Coronary artery (tissue), 2 donors: ENCODE results near the gene HIC2.
"Not testable (repeated sequence)": the region's sequence is repeated elsewhere in the genome, so short reads cannot be mapped to it uniquely, and the experiment has no call there.

Experiments
- DNase-seq: peaks from one replicate; pipeline ENCODE4 v3.0.0-alpha.2; 2017; ENCODE audit warnings: low spot score
- H3K27ac ChIP-seq, 2 donors: fragments of 200-600 bp; sonication (generic); one replicate each; pipeline ENCODE4 v1.5.1; 2016 to 2019
- H3K4me3 ChIP-seq: fragments of 200-600 bp; sonication (generic); 2 replicates; pipeline ENCODE4 v1.5.1; 2016; ENCODE audit warnings: mild to moderate bottlenecking, moderate library complexity
- TF ChIP-seq, protein P1 (sequence below): fragments of 200-600 bp; sonication (generic); IDR thresholded peaks from one replicate; pipeline ENCODE4 v1.5.1; 2019; ENCODE audit warnings: antibody characterized with exemption

Gene HIC2

GRCh38 chr22:21448627-21449416, 31.7 kb downstream of the HIC2 start:
- no peak overlapping the region for H3K4me3 ChIP-seq
- DNase-seq = no peak
- TF ChIP-seq, protein P1, sequence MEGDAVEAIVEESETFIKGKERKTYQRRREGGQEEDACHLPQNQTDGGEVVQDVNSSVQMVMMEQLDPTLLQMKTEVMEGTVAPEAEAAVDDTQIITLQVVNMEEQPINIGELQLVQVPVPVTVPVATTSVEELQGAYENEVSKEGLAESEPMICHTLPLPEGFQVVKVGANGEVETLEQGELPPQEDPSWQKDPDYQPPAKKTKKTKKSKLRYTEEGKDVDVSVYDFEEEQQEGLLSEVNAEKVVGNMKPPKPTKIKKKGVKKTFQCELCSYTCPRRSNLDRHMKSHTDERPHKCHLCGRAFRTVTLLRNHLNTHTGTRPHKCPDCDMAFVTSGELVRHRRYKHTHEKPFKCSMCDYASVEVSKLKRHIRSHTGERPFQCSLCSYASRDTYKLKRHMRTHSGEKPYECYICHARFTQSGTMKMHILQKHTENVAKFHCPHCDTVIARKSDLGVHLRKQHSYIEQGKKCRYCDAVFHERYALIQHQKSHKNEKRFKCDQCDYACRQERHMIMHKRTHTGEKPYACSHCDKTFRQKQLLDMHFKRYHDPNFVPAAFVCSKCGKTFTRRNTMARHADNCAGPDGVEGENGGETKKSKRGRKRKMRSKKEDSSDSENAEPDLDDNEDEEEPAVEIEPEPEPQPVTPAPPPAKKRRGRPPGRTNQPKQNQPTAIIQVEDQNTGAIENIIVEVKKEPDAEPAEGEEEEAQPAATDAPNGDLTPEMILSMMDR = no peak
- H3K27ac ChIP-seq = no peak overlapping the region

GRCh38 chr22:21449531-21450319, 32.6 kb downstream of the HIC2 start:
- TF ChIP-seq, protein P1 = no peak
- H3K27ac ChIP-seq = no peak overlapping the region
- DNase-seq = peak; percentile 64
- no peak overlapping the region for H3K4me3 ChIP-seq

- TF ChIP-seq, protein P1 = no peak
- DNase-seq = no peak
Observed at GRCh38 chr22:21450320-21450831, 33.2 kb downstream of the HIC2 start.

GRCh38 chr22:21450858-21451353, 33.7 kb downstream of the HIC2 start:
- TF ChIP-seq, protein P1 = no peak
- DNase-seq = no peak
- no peak overlapping the region for H3K27ac ChIP-seq
- H3K4me3 ChIP-seq = no peak overlapping the region

More at GRCh38 chr22:21450320-21450831, 33.2 kb downstream of the HIC2 start:
- H3K27ac ChIP-seq = no peak overlapping the region
- H3K4me3 ChIP-seq = no peak overlapping the region

DNA sequence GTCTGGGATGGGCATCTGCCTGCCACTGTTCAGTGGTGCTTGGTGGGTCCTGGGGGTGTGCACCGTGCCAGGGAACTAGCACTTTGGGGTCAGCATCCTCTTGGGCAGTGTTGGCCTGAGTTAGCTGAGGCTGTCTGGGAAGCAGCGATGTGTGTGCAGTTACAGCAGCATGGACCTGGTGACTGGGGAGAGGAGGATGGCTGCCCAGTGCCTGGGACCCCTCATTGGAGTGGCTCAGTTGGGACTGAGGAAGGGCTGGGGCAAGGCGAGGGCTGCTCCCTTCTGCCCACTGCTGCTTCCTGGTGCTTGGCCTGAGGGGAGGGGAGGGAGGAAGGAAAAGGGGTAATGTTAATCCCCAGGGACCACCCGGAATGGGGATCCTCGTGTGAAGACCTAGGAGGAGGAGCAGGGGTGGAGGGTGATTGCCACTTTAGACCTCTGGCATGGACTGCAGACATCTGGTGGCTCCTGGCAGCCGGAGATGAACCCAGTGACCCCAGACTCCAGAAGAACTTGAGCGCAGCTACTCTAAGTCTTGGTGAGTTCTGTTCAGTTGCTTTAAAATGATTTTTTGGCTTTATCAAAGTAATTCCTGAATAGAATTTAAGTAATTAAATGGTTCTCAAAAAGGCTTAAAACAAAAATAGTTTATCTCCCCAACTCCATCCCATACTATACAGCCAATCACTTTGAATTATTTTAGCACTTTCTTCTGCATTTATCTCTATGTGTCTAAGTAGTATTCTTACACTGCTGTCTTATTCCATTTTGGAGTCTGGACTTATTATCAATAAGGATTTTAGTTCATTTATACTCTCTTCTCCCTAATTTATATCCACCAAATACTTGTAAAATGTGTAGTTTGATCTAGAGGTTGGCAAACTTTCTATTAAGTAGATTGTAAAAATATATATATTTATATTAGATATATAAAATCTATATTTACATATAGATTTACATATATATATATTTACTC, 34.7 kb downstream of the HIC2 start:
- H3K27ac ChIP-seq = no peak overlapping the region
- TF ChIP-seq, protein P1 = no peak
- H3K4me3 ChIP-seq = no peak overlapping the region
- DNase-seq = no peak

DNA sequence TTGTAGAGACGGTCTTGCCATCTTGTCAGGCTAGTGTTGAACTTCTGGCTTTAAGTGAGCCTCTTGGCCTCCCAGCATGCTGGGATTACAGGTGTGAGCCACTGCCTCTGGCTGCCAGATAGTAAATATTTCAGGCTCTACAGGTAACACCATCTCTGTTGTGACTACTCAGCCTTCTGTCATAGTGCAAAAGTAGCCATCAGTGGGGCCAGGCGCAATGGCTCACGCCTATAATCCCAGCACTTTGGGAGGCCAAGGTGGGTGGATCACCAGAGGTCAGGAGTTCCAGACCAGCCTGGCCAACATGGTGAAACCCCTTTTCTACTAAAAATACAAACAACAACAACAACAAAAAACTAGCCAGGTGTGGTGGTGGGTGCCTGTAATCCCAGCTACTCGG, 35.5 kb downstream of the HIC2 start:
- not testable (repeated sequence) for H3K4me3 ChIP-seq, H3K27ac ChIP-seq, DNase-seq

- H3K27ac ChIP-seq, DNase-seq, H3K4me3 ChIP-seq: not testable (repeated sequence)
Observed at GRCh38 chr22:21454998-21455333, 37.8 kb downstream of the HIC2 start.
